ENCODE data around the gene COQ8B. TPM values are rescaled to one million over a fixed set of nuclear protein-coding genes. Genes with fewer than 3 reads are reported as not detected.

The COQ8B gene
- total and polyA plus RNA-seq, 2 of the 4 experiments (the other 2 are of a cell fraction), result 14.9 to 23.2 TPM

GRCh38 chr19:40693150-40693788, 23.4 kb downstream of the COQ8B start:
- ChIA-PET CTCF (no interaction called here), POLR2A (ENCODE audit: unreplicated experiment) (no interaction called here)
- in situ Hi-C loops (cut with MboI; ENCODE audit: low sequenced_read_pairs), result no loop called here
- H4K20me1 ChIP-seq (ENCODE audit: insufficient read depth, low read length), result peaks cover 12% of the 10 kb centered on the region
- ATAC-seq (ENCODE audit: low read depth) (no peak), DNase-seq (no peak)
- no peak overlapping the region for H2BK15ac ChIP-seq (ENCODE audit: low read depth, low read length)
- H3K27me3 ChIP-seq (ENCODE audit: control insufficient read depth, insufficient read depth, low read length), result no peaks in the 10 kb centered on the region
- H3K18ac ChIP-seq (ENCODE audit: low read depth, low read length), result no peak overlapping the region
- peaks cover 12 to 23% of the 10 kb centered on the region in 2 experiments for H3K79me1 ChIP-seq (ENCODE audit: low read depth in 1 of 2, low read length in 2 of 2)
- intact Hi-C loops (cut with micrococcal nuclease), result no loop called here
- no peak overlapping the region for H2BK5ac ChIP-seq (ENCODE audit: low read depth, low read length, poor library complexity, severe bottlenecking)
- no peak overlapping the region for H4K8ac ChIP-seq (ENCODE audit: low read depth in 2 of 2, low read length in 2 of 2)
- dilution Hi-C loops (cut with HindIII; ENCODE audit: low sequenced_read_pairs, unreplicated experiment), result no loop called here
- H4K91ac ChIP-seq (ENCODE audit: insufficient read depth, low read depth, low read length), result no peak overlapping the region
- no TSS peak for BruUV-seq (replicated peaks)
- no peak overlapping the region for H4K5ac ChIP-seq (ENCODE audit: low read depth, low read length)
- H3K4me1 ChIP-seq (ENCODE audit: control insufficient read depth, insufficient read depth, low read length), result peaks cover 10% of the 10 kb centered on the region
- peaks cover 27% of the 10 kb centered on the region; the same call in 1 of the 2 replicates for H3K36me3 ChIP-seq (ENCODE audit: control insufficient read depth, insufficient read depth, low read length)
- no CpG with 5 or more reads among the region's 11 CpGs for WGBS, 2 experiments (ENCODE audit: extremely low coverage in 2 of 2, insufficient read length in 1 of 2)
- TF ChIP-seq MAZ (IDR thresholded peaks at IDR 0.05; ENCODE audit: borderline replicate concordance, low read depth, low read length) (no peak), MAFK (IDR thresholded peaks at IDR 0.05; ENCODE audit: low read depth, low read length) (no peak), RCOR1 (IDR thresholded peaks at IDR 0.05; ENCODE audit: insufficient replicate concordance, low read length) (no peak), RFX5 (IDR thresholded peaks at IDR 0.05; ENCODE audit: low read depth, low read length) (no peak), FOS (IDR thresholded peaks at IDR 0.05; ENCODE audit: low read depth, low read length) (no peak), CHD1 (IDR thresholded peaks at IDR 0.05; ENCODE audit: low read depth, low read length) (no peak), BHLHE40 (IDR thresholded peaks at IDR 0.05; ENCODE audit: low read depth, low read length) (no peak), CEBPB (IDR thresholded peaks at IDR 0.05; ENCODE audit: low read depth, low read length) (no peak), ELK1 (IDR thresholded peaks at IDR 0.05; ENCODE audit: borderline replicate concordance, low read depth, low read length) (no peak), POLR2A (IDR thresholded peaks at IDR 0.05; ENCODE audit: low read depth, low read length) (no peak), CTCF (conservative IDR thresholded peaks at IDR 0.05; ENCODE audit: low read depth, low read length) (no peak), NFE2L2 (IDR thresholded peaks at IDR 0.05; ENCODE audit: low read depth, low read length) (no peak), MXI1 (IDR thresholded peaks at IDR 0.05; ENCODE audit: borderline replicate concordance, low read depth, low read length) (no peak), SMC3 (IDR thresholded peaks at IDR 0.05; ENCODE audit: low read depth, low read length) (no peak), RAD21 (IDR thresholded peaks at IDR 0.05; ENCODE audit: low read length) (no peak), USF2 (IDR thresholded peaks at IDR 0.05; ENCODE audit: low read depth, low read length) (no peak)
- no peak overlapping the region for H3K9ac ChIP-seq (ENCODE audit: low read depth, low read length)
- no peak overlapping the region for H2AK5ac ChIP-seq (ENCODE audit: low read depth, low read length)
- H3K9me1 ChIP-seq (ENCODE audit: insufficient read depth, low read length), result peaks cover 14% of the 10 kb centered on the region
- no peak overlapping the region for H2BK20ac ChIP-seq (ENCODE audit: low read depth, low read length)
- H3K14ac ChIP-seq (replicated peaks; ENCODE audit: low read depth, low read length), result no peak overlapping the region
- no peak overlapping the region for H2BK120ac ChIP-seq (ENCODE audit: low read depth, low read length)
- H3K27ac ChIP-seq (ENCODE audit: insufficient read depth, low read length), result no peak overlapping the region
- H3K4ac ChIP-seq (ENCODE audit: low read depth, low read length), result no peak overlapping the region
- H3K23ac ChIP-seq (ENCODE audit: low read depth, low read length), result no peak overlapping the region
- H3K9me3 ChIP-seq (ENCODE audit: control insufficient read depth, insufficient read depth, low read length), result no peaks in the 10 kb centered on the region
- no peak overlapping the region for H3K4me2 ChIP-seq (ENCODE audit: low read depth, low read length)
- no peak overlapping the region for H3K4me3 ChIP-seq (ENCODE audit: insufficient read depth, low read depth, low read length)
- no peak overlapping the region for H2AK9ac ChIP-seq (replicated peaks; ENCODE audit: low read depth, low read length, poor library complexity)
- H2AFZ ChIP-seq (replicated peaks; ENCODE audit: low read length, poor library complexity), result no peak overlapping the region
- H3K56ac ChIP-seq (ENCODE audit: extremely low read depth, insufficient read depth, low read length), result no peak overlapping the region

Data from IMR-90 (cell line).